Glutamatergic neuron (in vitro differentiated cells): ENCODE results near the gene FKBP5. TPM values are rescaled to one million over a fixed set of nuclear protein-coding genes. Genes with fewer than 3 reads are reported as not detected.

Experiments
- DNase-seq: peaks from one replicate; pipeline ENCODE4 v3.0.0; 2022
- H3K27ac Mint-ChIP-seq: one replicate; pipeline ENCODE4 v1.8.0; 2020; ENCODE audit warnings: mild to moderate bottlenecking, mixed read lengths, inconsistent platforms; ENCODE audit not compliant: unreplicated experiment
- H3K27me3 Mint-ChIP-seq: one replicate; pipeline ENCODE4 v1.8.0; 2020; ENCODE audit warnings: mild to moderate bottlenecking, moderate library complexity, mixed read lengths, inconsistent platforms; ENCODE audit not compliant: unreplicated experiment
- H3K36me3 Mint-ChIP-seq: one replicate; pipeline ENCODE4 v1.8.0; 2020; ENCODE audit warnings: mild to moderate bottlenecking, mixed read lengths, inconsistent platforms; ENCODE audit not compliant: unreplicated experiment
- H3K4me1 Mint-ChIP-seq: one replicate; pipeline ENCODE4 v1.8.0; 2020; ENCODE audit warnings: mild to moderate bottlenecking, low read depth, mixed read lengths, inconsistent platforms; ENCODE audit not compliant: unreplicated experiment
- H3K4me3 Mint-ChIP-seq: one replicate; pipeline ENCODE4 v1.8.0; 2020; ENCODE audit warnings: mild to moderate bottlenecking, mixed read lengths, inconsistent platforms; ENCODE audit not compliant: unreplicated experiment
- H3K9me3 Mint-ChIP-seq: one replicate; pipeline ENCODE4 v1.8.0; 2020; ENCODE audit warnings: mild to moderate bottlenecking, moderate library complexity, mixed read lengths, inconsistent platforms; ENCODE audit not compliant: unreplicated experiment
- total RNA-seq: library from RNA; stranded (reverse); fragmentation: NEBNext Ultra II Directional; extraction: Animal tissue kit (Norgen Biotek cat#: 25700); gene quantifications from one replicate; pipeline ENCODE4 v1.2.1, GENCODE V29; 2021; ENCODE audit not compliant: unreplicated experiment
- TF ChIP-seq, protein P1 (sequence below): fragments of 200-600 bp; sonication (generic); IDR thresholded peaks from one replicate; pipeline ENCODE4 v1.5.0; 2021; ENCODE audit not compliant: partially characterized antibody, unreplicated experiment

FKBP5 gene
- total RNA-seq, 1 donor from 2014 or later = 10.6 TPM

DNA sequence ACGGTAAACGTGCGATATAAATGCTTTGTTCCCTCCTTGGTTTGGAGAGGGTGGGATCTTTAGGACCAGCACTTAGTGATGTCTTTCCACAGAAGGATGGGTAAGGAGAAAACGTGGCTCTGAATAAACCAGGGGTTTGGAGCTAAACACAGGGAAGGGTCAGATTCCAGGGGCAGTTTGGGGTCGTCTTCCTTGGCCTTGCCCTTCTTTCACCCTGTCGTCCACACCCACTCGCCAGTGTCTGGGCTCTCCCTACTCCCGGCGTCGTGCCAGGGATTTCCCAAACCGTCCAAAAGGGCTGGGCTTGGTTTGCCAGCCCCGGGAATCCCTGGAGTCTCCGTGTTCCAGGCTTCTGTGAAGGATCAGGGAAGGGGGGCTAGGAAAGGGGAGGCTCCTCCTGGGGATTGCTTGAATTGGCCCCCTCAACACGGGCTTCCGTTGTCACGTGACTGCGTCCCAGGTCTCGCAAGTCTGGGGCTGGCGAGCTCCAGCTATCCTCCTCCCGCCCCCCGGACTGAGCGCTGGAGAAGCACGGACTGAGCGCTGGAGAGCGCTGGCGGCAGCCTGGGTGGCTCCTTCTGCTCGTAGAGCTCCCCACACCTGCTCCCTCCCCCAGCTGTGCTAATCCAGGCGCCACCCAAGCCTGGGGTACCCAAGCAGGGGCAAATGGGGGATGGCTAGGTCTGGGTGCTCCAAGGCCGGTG is 38.7 kb upstream of the FKBP5 start:
- H3K36me3 Mint-ChIP-seq = no peaks in the 10 kb centered on the region

GRCh38 chr6:35725721-35726438 is 37.2 kb upstream of the FKBP5 start:
- peak overlapping the region; percentile 76 for H3K27ac Mint-ChIP-seq
- no peak overlapping the region for H3K4me3 Mint-ChIP-seq
- TF ChIP-seq, protein P1, sequence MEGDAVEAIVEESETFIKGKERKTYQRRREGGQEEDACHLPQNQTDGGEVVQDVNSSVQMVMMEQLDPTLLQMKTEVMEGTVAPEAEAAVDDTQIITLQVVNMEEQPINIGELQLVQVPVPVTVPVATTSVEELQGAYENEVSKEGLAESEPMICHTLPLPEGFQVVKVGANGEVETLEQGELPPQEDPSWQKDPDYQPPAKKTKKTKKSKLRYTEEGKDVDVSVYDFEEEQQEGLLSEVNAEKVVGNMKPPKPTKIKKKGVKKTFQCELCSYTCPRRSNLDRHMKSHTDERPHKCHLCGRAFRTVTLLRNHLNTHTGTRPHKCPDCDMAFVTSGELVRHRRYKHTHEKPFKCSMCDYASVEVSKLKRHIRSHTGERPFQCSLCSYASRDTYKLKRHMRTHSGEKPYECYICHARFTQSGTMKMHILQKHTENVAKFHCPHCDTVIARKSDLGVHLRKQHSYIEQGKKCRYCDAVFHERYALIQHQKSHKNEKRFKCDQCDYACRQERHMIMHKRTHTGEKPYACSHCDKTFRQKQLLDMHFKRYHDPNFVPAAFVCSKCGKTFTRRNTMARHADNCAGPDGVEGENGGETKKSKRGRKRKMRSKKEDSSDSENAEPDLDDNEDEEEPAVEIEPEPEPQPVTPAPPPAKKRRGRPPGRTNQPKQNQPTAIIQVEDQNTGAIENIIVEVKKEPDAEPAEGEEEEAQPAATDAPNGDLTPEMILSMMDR = no peak
- H3K27me3 Mint-ChIP-seq = peaks cover 5% of the 10 kb centered on the region
- H3K4me1 Mint-ChIP-seq = peaks cover 43% of the 10 kb centered on the region
- H3K36me3 Mint-ChIP-seq = no peaks in the 10 kb centered on the region
- DNase-seq = no peak
- peaks cover 10% of the 10 kb centered on the region for H3K9me3 Mint-ChIP-seq

More for the DNA sequence above, 38.7 kb upstream of the FKBP5 start:
- H3K4me1 Mint-ChIP-seq = peaks cover 40% of the 10 kb centered on the region
- peak overlapping the region; percentile 92 for H3K27ac Mint-ChIP-seq
- peak overlapping the region; percentile 79 for H3K4me3 Mint-ChIP-seq
- TF ChIP-seq, protein P1 = no peak
- H3K27me3 Mint-ChIP-seq = peaks cover 5% of the 10 kb centered on the region
- DNase-seq = peak; percentile 76
- H3K9me3 Mint-ChIP-seq = peaks cover 15% of the 10 kb centered on the region

GRCh38 chr6:35725081-35725708 is 36.5 kb upstream of the FKBP5 start:
- Mint-ChIP-seq H3K27ac (no peak overlapping the region), H3K4me3 (no peak overlapping the region), H3K9me3 (peaks cover 9% of the 10 kb centered on the region), H3K27me3 (peaks cover 5% of the 10 kb centered on the region), H3K4me1 (peaks cover 48% of the 10 kb centered on the region), H3K36me3 (no peaks in the 10 kb centered on the region)
- DNase-seq = no peak
- TF ChIP-seq, protein P1 = no peak

GRCh38 chr6:35724471-35724870 is 35.8 kb upstream of the FKBP5 start:
- no peak overlapping the region for H3K27ac Mint-ChIP-seq
- DNase-seq = no peak
- peaks cover 7% of the 10 kb centered on the region for H3K9me3 Mint-ChIP-seq
- H3K27me3 Mint-ChIP-seq = peaks cover 3% of the 10 kb centered on the region
- H3K4me3 Mint-ChIP-seq = no peak overlapping the region
- H3K4me1 Mint-ChIP-seq = peaks cover 48% of the 10 kb centered on the region
- H3K36me3 Mint-ChIP-seq = no peaks in the 10 kb centered on the region
- TF ChIP-seq, protein P1 = no peak
